ENCODE measurements around the gene TADA2B. TPM values are rescaled to one million over a fixed set of nuclear protein-coding genes. Genes with fewer than 3 reads are reported as not detected.

The TADA2B gene
- polyA plus RNA-seq, 3 donors: 2.0 to 10.2 (median 2.6) TPM

GRCh38 chr4:7040765-7041164, 2.4 kb upstream of the TADA2B start:
- Mint-ChIP-seq H3K4me3 (peak overlapping the region; percentile 49 to 63), H3K27me3 (ENCODE audit: low read depth in 3 of 3) (peaks cover 0 to 9% (median 3%) of the 10 kb centered on the region in 3 donors), H3K27ac (peak overlapping the region in 4 of 7 donors; percentile 46 to 74 (median 55)), H3K9me3 (peaks cover 0 to 3% (median 0%) of the 10 kb centered on the region in 7 donors), H3K4me1 (peaks cover 41% of the 10 kb centered on the region), H3K36me3 (peaks cover 8 to 13% of the 10 kb centered on the region in 2 donors)
- Histone ChIP-seq H3K9me3 (replicated peaks in 1 of 2; ENCODE audit: control insufficient read depth in 1 of 2, insufficient read depth in 1 of 2, low read length in 2 of 2) (no peaks in the 10 kb centered on the region), H4K20me1 (ENCODE audit: insufficient read depth, low read length) (peaks cover 20% of the 10 kb centered on the region), H3K4me1 (ENCODE audit: control insufficient read depth in 1 of 2, insufficient read depth in 2 of 2, low read length in 2 of 2) (peaks cover 39 to 46% of the 10 kb centered on the region in 2 donors), H3K27ac (ENCODE audit: low read depth in 1 of 2, low read length in 2 of 2) (no peak overlapping the region), H3K27me3 (ENCODE audit: control insufficient read depth in 2 of 2, insufficient read depth in 2 of 2, low read length in 2 of 2) (no peaks in the 10 kb centered on the region), H3K4me2 (replicated peaks; ENCODE audit: extremely low read depth, low read length, poor library complexity, severe bottlenecking) (peak overlapping the region; percentile 82), H3K9ac (ENCODE audit: insufficient read depth, low read length, poor library complexity, severe bottlenecking) (no peak overlapping the region), H2AFZ (ENCODE audit: insufficient read depth, low read depth, low read length, poor library complexity, severe bottlenecking) (no peak overlapping the region), H3K4me3 (replicated peaks in 1 of 3; ENCODE audit: low read depth in 2 of 3, low read length in 3 of 3) (peak overlapping the region in 1 of 3 experiments; percentile 88), H3K36me3 (replicated peaks in 1 of 2; ENCODE audit: control insufficient read depth in 1 of 2, insufficient read depth in 2 of 2, low read length in 2 of 2) (peaks cover 0 to 4% of the 10 kb centered on the region in 2 donors), H3K79me2 (ENCODE audit: insufficient read depth, low read length) (peaks cover 23% of the 10 kb centered on the region)
- whole genome bisulfite sequencing (ENCODE audit: insufficient coverage): 20% methylated on average over 1 of the region's 4 CpGs
- no peak for TF ChIP-seq CTCF (IDR thresholded peaks at IDR 0.05)
- DNase-seq: peak in 2 of 3 donors; percentile 20 to 34
- intact Hi-C loops (cut with micrococcal nuclease): loop anchor here (5.0 to 10.0 kb wide), 3 partner anchors 53 to 326 kb away; partner anchors contain the start of gene BLOC1S4 (in 1 of the 2)

- H3K4me1 ChIP-seq (ENCODE audit: control insufficient read depth in 1 of 2, insufficient read depth in 2 of 2, low read length in 2 of 2): peaks cover 39 to 51% of the 10 kb centered on the region in 2 donors
- H2AFZ ChIP-seq (ENCODE audit: insufficient read depth, low read depth, low read length, poor library complexity, severe bottlenecking): peak overlapping the region; percentile 88
- peaks cover 0 to 9% of the 10 kb centered on the region in 2 donors for H3K36me3 ChIP-seq (replicated peaks in 1 of 2; ENCODE audit: control insufficient read depth in 1 of 2, insufficient read depth in 2 of 2, low read length in 2 of 2)
- intact Hi-C loops (cut with micrococcal nuclease): loop anchor here (5.0 to 10.0 kb wide), 3 partner anchors 54 to 326 kb away; partner anchors contain the start of gene BLOC1S4 (in 1 of the 2)
- peaks cover 0 to 3% (median 0%) of the 10 kb centered on the region in 7 donors for H3K9me3 Mint-ChIP-seq
- WGBS (ENCODE audit: insufficient coverage): 82% methylated on average over 19 of the region's 19 CpGs
- peak overlapping the region; percentile 82 for H3K4me2 ChIP-seq (replicated peaks; ENCODE audit: extremely low read depth, low read length, poor library complexity, severe bottlenecking)
- peaks cover 45% of the 10 kb centered on the region for H3K4me1 Mint-ChIP-seq
- H3K4me3 ChIP-seq (replicated peaks in 1 of 3; ENCODE audit: low read depth in 2 of 3, low read length in 3 of 3): peak overlapping the region in 1 of 3 experiments; percentile 88
- H3K79me2 ChIP-seq (ENCODE audit: insufficient read depth, low read length): peaks cover 28% of the 10 kb centered on the region
- peak overlapping the region; percentile 89 to 97 for H3K4me3 Mint-ChIP-seq
- peaks cover 0 to 9% (median 3%) of the 10 kb centered on the region in 3 donors for H3K27me3 Mint-ChIP-seq (ENCODE audit: low read depth in 3 of 3)
- H3K9me3 ChIP-seq (replicated peaks in 1 of 2; ENCODE audit: control insufficient read depth in 1 of 2, insufficient read depth in 1 of 2, low read length in 2 of 2): no peaks in the 10 kb centered on the region
- peaks cover 9 to 17% of the 10 kb centered on the region in 2 donors for H3K36me3 Mint-ChIP-seq
- no peak overlapping the region for H3K9ac ChIP-seq (ENCODE audit: insufficient read depth, low read length, poor library complexity, severe bottlenecking)
- no peak for DNase-seq
- H3K27me3 ChIP-seq (ENCODE audit: control insufficient read depth in 2 of 2, insufficient read depth in 2 of 2, low read length in 2 of 2): no peaks in the 10 kb centered on the region
- H4K20me1 ChIP-seq (ENCODE audit: insufficient read depth, low read length): peaks cover 25% of the 10 kb centered on the region
- H3K27ac ChIP-seq (ENCODE audit: low read depth in 1 of 2, low read length in 2 of 2): no peak overlapping the region
- no peak for TF ChIP-seq CTCF (IDR thresholded peaks at IDR 0.05)
- peak overlapping the region in 5 of 7 donors; percentile 26 to 93 (median 53) for H3K27ac Mint-ChIP-seq
Observed at GRCh38 chr4:7041246-7041645, 1.9 kb upstream of the TADA2B start.
